ENCODE results near the gene RSPH1.

RSPH1 gene

GRCh38 chr21:42447182-42447581, 48.8 kb downstream of the RSPH1 start:
- no peak for TF ChIP-seq FOXM1 (IDR thresholded peaks at IDR 0.05; ENCODE audit: borderline replicate concordance, low read depth)
- no peak for TF ChIP-seq EP300 (IDR thresholded peaks at IDR 0.05; ENCODE audit: borderline replicate concordance)
- no peak for TF ChIP-seq TAF1 (IDR thresholded peaks at IDR 0.05; ENCODE audit: low read depth)
- no peak for TF ChIP-seq EGR1 (IDR thresholded peaks at IDR 0.05)
- TF ChIP-seq, protein P1, sequence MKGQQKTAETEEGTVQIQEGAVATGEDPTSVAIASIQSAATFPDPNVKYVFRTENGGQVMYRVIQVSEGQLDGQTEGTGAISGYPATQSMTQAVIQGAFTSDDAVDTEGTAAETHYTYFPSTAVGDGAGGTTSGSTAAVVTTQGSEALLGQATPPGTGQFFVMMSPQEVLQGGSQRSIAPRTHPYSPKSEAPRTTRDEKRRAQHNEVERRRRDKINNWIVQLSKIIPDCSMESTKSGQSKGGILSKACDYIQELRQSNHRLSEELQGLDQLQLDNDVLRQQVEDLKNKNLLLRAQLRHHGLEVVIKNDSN (IDR thresholded peaks at IDR 0.05), result no peak
- TF ChIP-seq RAD21 (IDR thresholded peaks at IDR 0.05; ENCODE audit: low read depth), result no peak
- TF ChIP-seq REST (IDR thresholded peaks at IDR 0.05; ENCODE audit: low read depth), result no peak
- no peak for TF ChIP-seq MAX (IDR thresholded peaks at IDR 0.05)
- TF ChIP-seq NFIC (IDR thresholded peaks at IDR 0.05), result no peak
- no peak for TF ChIP-seq YY1 (IDR thresholded peaks at IDR 0.05; ENCODE audit: low read depth)
- TF ChIP-seq TEAD4 (IDR thresholded peaks at IDR 0.05), result no peak
- no peak for TF ChIP-seq TCF12 (IDR thresholded peaks at IDR 0.05; ENCODE audit: low read depth)
- TF ChIP-seq CEBPB (IDR thresholded peaks at IDR 0.05), result no peak
- no peak for TF ChIP-seq ZBTB7A (IDR thresholded peaks at IDR 0.05; ENCODE audit: low read depth)
- TF ChIP-seq CREB1 (IDR thresholded peaks at IDR 0.05; ENCODE audit: low read depth), result no peak

DNA sequence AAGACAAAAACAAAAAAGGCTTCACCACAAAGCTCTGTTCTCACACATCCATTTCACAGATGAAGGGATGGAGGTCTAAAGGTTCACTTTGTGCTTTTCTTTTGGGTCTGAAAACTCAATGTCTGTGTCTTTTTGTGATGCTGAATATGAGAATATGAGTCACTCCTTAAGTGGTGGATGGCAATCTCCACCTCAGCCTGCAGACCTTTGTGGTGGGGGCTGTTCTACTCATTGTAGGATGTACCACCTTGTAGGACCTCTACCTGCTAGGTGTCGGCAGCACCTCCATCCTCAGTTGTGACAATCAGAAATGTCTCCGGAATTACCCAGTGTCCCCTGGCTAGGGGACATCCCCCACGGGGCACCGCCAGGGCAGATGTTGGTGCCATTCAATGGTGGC, 49.5 kb downstream of the RSPH1 start:
- no peak for TF ChIP-seq ZBTB7A (IDR thresholded peaks at IDR 0.05; ENCODE audit: low read depth)
- no peak for TF ChIP-seq NFIC (IDR thresholded peaks at IDR 0.05)
- no peak for TF ChIP-seq EP300 (IDR thresholded peaks at IDR 0.05; ENCODE audit: borderline replicate concordance)
- TF ChIP-seq YY1 (IDR thresholded peaks at IDR 0.05; ENCODE audit: low read depth), result no peak
- no peak for TF ChIP-seq FOXM1 (IDR thresholded peaks at IDR 0.05; ENCODE audit: borderline replicate concordance, low read depth)

GRCh38 chr21:42445311-42445710, 50.7 kb downstream of the RSPH1 start:
- TF ChIP-seq TCF12 (IDR thresholded peaks at IDR 0.05; ENCODE audit: low read depth) (no peak), EGR1 (IDR thresholded peaks at IDR 0.05) (no peak), CEBPB (IDR thresholded peaks at IDR 0.05) (no peak), RAD21 (IDR thresholded peaks at IDR 0.05; ENCODE audit: low read depth) (no peak), REST (IDR thresholded peaks at IDR 0.05; ENCODE audit: low read depth) (no peak), YY1 (IDR thresholded peaks at IDR 0.05; ENCODE audit: low read depth) (no peak), FOXM1 (IDR thresholded peaks at IDR 0.05; ENCODE audit: borderline replicate concordance, low read depth) (no peak), TAF1 (IDR thresholded peaks at IDR 0.05; ENCODE audit: low read depth) (no peak), MAX (IDR thresholded peaks at IDR 0.05) (no peak), NFIC (IDR thresholded peaks at IDR 0.05) (no peak), EP300 (IDR thresholded peaks at IDR 0.05; ENCODE audit: borderline replicate concordance) (no peak), CREB1 (IDR thresholded peaks at IDR 0.05; ENCODE audit: low read depth) (no peak), ZBTB7A (IDR thresholded peaks at IDR 0.05; ENCODE audit: low read depth) (no peak)
- TF ChIP-seq, protein P1 (IDR thresholded peaks at IDR 0.05), result no peak

GRCh38 chr21:42444745-42445059, 51.3 kb downstream of the RSPH1 start:
- TF ChIP-seq ZBTB7A (IDR thresholded peaks at IDR 0.05; ENCODE audit: low read depth), result no peak
- no peak for TF ChIP-seq RAD21 (IDR thresholded peaks at IDR 0.05; ENCODE audit: low read depth)
- no peak for TF ChIP-seq EGR1 (IDR thresholded peaks at IDR 0.05)
- no peak for TF ChIP-seq MAX (IDR thresholded peaks at IDR 0.05)
- no peak for TF ChIP-seq TAF1 (IDR thresholded peaks at IDR 0.05; ENCODE audit: low read depth)
- TF ChIP-seq TCF12 (IDR thresholded peaks at IDR 0.05; ENCODE audit: low read depth), result no peak
- TF ChIP-seq FOXM1 (IDR thresholded peaks at IDR 0.05; ENCODE audit: borderline replicate concordance, low read depth), result no peak
- TF ChIP-seq YY1 (IDR thresholded peaks at IDR 0.05; ENCODE audit: low read depth), result no peak
- no peak for TF ChIP-seq CEBPB (IDR thresholded peaks at IDR 0.05)
- no peak for TF ChIP-seq TEAD4 (IDR thresholded peaks at IDR 0.05)
- no peak for TF ChIP-seq NFIC (IDR thresholded peaks at IDR 0.05)

DNA sequence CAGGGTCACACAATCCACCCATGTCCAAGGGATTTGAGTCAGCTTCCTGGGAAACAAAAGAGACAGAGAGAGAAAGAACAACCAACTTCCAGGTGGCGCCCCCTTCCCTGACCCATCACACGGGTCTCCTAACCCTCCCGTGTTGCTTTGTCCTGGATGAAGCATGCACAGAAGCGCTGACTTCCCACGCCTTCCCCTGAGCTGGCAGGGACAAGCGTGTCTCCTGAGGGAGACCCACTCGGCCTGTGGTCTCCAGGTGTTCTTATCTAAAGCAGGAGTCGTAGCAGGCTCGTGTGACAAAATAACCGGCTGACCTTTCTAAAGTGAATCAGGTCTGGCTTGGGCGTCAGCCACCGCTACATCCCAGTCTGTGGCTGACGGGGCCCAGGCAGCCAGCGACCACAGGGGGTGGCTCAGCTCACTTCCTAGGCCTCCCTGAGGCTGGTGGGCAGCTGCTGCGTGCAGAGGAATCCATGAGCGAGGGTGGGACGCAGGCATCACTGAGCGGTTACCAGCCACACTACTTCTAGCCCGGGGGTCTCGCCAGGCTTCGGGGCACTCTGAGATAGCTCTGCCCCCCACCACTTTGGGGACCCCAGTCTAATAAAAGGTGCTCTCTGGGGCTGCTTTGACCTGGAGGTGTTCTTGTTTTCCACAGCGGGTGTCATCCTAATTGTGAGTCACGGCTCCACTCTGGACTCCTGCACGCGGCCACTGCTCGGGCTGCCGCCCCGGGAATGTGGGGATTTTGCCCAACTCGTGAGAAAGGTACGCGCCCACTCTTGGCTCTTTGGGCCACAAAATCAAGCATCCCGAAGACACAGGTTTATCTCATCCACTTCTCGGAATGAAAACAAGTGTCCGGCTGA, 51.9 kb downstream of the RSPH1 start:
- no peak for TF ChIP-seq TAF1 (IDR thresholded peaks at IDR 0.05; ENCODE audit: low read depth)
- no peak for TF ChIP-seq CREB1 (IDR thresholded peaks at IDR 0.05; ENCODE audit: low read depth)
- TF ChIP-seq REST (IDR thresholded peaks at IDR 0.05; ENCODE audit: low read depth), result no peak
- no peak for TF ChIP-seq TEAD4 (IDR thresholded peaks at IDR 0.05)
- TF ChIP-seq TCF12 (IDR thresholded peaks at IDR 0.05; ENCODE audit: low read depth), result no peak
- TF ChIP-seq EGR1 (IDR thresholded peaks at IDR 0.05), result no peak
- no peak for TF ChIP-seq RAD21 (IDR thresholded peaks at IDR 0.05; ENCODE audit: low read depth)
- no peak for TF ChIP-seq MAX (IDR thresholded peaks at IDR 0.05)
- no peak for TF ChIP-seq EP300 (IDR thresholded peaks at IDR 0.05; ENCODE audit: borderline replicate concordance)
- TF ChIP-seq FOXM1 (IDR thresholded peaks at IDR 0.05; ENCODE audit: borderline replicate concordance, low read depth), result no peak
- no peak for TF ChIP-seq YY1 (IDR thresholded peaks at IDR 0.05; ENCODE audit: low read depth)
- TF ChIP-seq CEBPB (IDR thresholded peaks at IDR 0.05), result no peak
- no peak for TF ChIP-seq NFIC (IDR thresholded peaks at IDR 0.05)
- TF ChIP-seq, protein P1 (IDR thresholded peaks at IDR 0.05), result no peak
- no peak for TF ChIP-seq ZBTB7A (IDR thresholded peaks at IDR 0.05; ENCODE audit: low read depth)
